ENCODE measurements around the gene MDN1.

DNA sequence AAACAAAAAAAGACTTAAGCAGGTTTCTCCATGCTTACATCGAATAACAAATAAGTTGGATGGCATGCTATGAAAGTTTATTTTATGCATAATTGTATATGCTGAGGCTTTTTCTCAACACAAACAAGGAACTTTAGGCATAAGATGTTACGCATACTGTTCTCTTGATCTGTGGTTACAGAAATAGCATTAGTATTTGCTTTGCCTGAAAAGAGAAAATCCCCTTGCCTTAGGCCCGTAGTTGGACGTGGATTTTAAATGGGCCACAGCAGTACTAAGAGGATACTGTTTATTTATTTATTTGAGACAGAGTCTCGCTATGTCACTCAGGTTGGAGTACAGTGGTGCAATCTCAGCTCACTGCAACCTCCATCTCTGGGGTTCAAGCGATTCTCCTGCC, 200.0 kb downstream of the MDN1 start:
- TF ChIP-seq CTCF (conservative IDR thresholded peaks at IDR 0.05) (no peak), ZFX (IDR thresholded peaks at IDR 0.05) (no peak)

All from C4-2B (cell line).